Measurements from ENCODE around the gene CNTNAP5.

The CNTNAP5 gene

DNA sequence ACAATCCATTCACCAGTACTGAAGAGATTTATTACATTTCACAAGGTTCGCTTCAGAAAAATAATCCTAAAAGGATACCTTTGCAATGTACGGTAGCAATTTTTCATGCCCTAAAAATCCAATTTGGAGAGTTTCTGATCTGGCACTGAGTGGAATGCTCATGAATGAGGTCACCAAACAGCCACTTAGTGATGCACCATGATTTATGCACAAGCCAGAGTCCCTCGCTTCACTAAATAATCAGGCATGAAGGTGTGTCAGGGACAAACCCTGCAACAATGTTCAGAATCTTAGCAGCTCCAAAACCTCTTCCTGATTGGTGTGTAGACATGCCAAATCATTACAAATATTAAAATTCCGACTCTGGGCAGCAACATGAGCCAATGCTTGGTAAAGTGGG is 221.1 kb downstream of the CNTNAP5 start:
- no peaks in the 10 kb centered on the region for H3K27me3 Mint-ChIP-seq (ENCODE audit: low read depth)
- no peaks in the 10 kb centered on the region for H3K36me3 Mint-ChIP-seq (ENCODE audit: low read depth)
- no peaks in the 10 kb centered on the region for H3K9me3 Mint-ChIP-seq
- no peaks in the 10 kb centered on the region for H3K4me1 Mint-ChIP-seq (ENCODE audit: low read depth)
- no peak overlapping the region for H3K27ac Mint-ChIP-seq
- H3K4me3 Mint-ChIP-seq, result no peak overlapping the region

DNA sequence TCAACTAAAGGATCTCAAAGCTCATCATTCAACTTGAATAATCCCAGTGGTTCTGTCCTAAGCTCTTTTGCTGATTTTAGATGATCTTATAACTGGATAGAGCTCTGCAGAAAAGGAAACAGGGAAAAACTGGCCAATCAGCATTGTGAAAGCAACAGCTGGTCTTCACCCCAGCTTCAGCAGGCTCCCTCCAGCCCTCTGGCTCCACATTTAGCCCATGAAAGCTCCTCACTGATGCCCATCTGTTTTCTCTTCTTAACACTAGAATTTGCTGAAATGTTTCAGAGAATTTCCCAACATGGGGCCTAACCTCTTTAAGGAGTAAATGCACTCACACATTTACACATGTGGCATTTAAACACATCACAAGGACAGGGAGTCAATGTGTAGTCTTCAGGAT is 223.3 kb downstream of the CNTNAP5 start:
- no peak overlapping the region for H3K27ac Mint-ChIP-seq
- H3K36me3 Mint-ChIP-seq (ENCODE audit: low read depth), result no peaks in the 10 kb centered on the region
- no peaks in the 10 kb centered on the region for H3K27me3 Mint-ChIP-seq (ENCODE audit: low read depth)
- H3K4me1 Mint-ChIP-seq (ENCODE audit: low read depth), result no peaks in the 10 kb centered on the region
- H3K4me3 Mint-ChIP-seq, result no peak overlapping the region
- H3K9me3 Mint-ChIP-seq, result no peaks in the 10 kb centered on the region

DNA sequence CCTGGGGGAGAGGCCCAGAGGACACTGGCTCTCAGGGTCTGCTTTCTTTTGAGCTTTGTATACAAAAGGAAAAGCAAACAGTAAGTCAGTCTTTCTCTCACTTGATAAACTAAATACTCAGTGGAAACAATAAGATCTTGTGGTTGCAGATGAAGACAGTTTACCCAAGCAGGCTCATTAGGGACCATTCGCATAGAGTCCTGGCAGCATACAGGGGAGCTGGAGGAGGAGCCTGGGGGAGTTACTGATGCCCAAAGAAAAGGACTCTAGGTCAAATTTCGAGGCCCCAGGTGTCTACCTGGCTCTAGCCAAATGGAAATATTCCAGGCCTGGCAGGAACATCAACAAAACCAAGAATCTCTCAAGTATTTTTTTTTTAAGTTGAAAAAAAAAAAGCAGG is 225.3 kb downstream of the CNTNAP5 start:
- Mint-ChIP-seq H3K36me3 (ENCODE audit: low read depth) (no peaks in the 10 kb centered on the region), H3K4me3 (no peak overlapping the region), H3K4me1 (ENCODE audit: low read depth) (no peaks in the 10 kb centered on the region), H3K9me3 (peaks cover 3% of the 10 kb centered on the region), H3K27ac (no peak overlapping the region), H3K27me3 (ENCODE audit: low read depth) (no peaks in the 10 kb centered on the region)

DNA sequence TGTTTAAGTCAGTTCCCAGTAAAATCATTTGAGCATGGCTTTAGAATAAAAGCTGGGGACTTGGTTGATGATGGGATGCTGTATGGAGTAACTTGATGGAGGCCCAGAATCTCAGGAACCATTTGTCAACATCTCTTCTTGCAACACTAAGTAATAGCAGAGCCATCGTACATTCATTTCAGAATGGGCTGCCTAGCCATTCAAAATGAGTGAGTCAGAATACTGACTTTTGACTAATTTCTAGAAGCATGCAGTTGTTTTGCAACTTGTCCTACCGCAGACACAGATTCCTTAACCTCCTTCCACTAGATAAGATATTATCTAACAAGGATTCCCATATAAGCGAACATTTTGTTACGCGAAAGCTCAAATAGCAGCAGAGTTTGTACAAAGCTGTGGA is 229.5 kb downstream of the CNTNAP5 start:
- H3K9me3 Mint-ChIP-seq, result peaks cover 3% of the 10 kb centered on the region
- no peaks in the 10 kb centered on the region for H3K36me3 Mint-ChIP-seq (ENCODE audit: low read depth)
- H3K27me3 Mint-ChIP-seq (ENCODE audit: low read depth), result no peaks in the 10 kb centered on the region

DNA sequence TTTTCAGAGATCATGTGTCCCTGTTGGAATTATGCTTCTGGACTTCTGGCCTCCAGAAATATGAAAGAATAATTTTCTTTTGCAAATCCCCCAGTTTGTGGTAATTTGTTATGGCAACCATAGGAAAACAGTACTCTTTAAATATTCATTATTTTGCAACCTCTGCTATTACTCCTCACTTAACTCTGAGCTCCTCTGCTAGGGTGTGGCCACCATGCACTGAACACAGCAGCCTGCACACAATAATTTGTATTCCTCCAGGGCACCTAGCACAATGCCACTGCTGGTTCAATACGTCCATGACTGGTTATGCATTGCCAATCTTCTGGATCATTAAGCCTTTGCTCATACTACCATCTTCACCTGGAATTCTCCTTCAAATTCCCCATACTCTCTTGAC is 232.0 kb downstream of the CNTNAP5 start:
- no peaks in the 10 kb centered on the region for H3K4me1 Mint-ChIP-seq (ENCODE audit: low read depth)
- H3K36me3 Mint-ChIP-seq (ENCODE audit: low read depth), result no peaks in the 10 kb centered on the region
- no peaks in the 10 kb centered on the region for H3K27me3 Mint-ChIP-seq (ENCODE audit: low read depth)
- no peak overlapping the region for H3K27ac Mint-ChIP-seq
- no peak overlapping the region for H3K4me3 Mint-ChIP-seq
- H3K9me3 Mint-ChIP-seq, result peaks cover 3% of the 10 kb centered on the region

More for the DNA sequence above, 229.5 kb downstream of the CNTNAP5 start:
- Mint-ChIP-seq H3K27ac (no peak overlapping the region), H3K4me3 (no peak overlapping the region), H3K4me1 (ENCODE audit: low read depth) (no peaks in the 10 kb centered on the region)

DNA sequence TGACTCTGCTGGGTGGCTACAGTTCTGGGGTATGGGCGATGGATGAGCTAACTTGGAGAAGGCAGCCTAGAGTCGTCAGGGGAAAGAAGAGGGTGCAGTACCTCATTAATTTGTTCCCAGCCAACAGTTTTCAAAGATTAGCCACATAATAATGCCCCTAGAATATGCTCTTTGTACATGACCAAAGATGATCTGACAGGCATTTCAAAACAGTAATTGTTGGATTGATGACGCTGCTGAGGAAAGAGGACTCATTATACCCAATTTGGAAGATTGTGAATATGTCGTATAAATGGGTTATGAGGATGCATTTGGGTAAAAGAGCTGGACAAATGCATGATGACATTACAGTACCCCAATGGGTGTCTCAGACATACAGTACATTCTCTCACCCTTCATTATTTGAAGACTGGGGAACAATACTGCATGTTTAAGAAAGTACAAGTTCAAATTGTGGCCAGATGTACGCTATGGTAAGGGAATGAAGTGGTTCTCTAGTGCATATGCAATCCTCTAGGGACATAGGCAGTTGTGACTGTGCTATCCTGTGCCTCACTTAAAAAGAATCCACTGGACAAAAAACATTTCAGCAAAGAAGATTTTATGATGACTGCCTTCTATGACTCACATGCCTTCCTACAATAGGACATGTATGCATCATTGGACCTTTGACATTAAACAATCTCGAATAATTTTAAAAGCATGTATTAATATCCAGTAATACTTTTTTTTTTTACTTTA is 233.2 kb downstream of the CNTNAP5 start:
- no peaks in the 10 kb centered on the region for H3K36me3 Mint-ChIP-seq (ENCODE audit: low read depth)
- peaks cover 3% of the 10 kb centered on the region for H3K9me3 Mint-ChIP-seq
- H3K4me1 Mint-ChIP-seq (ENCODE audit: low read depth), result no peaks in the 10 kb centered on the region
- H3K4me3 Mint-ChIP-seq, result no peak overlapping the region
- H3K27me3 Mint-ChIP-seq (ENCODE audit: low read depth), result no peaks in the 10 kb centered on the region
- no peak overlapping the region for H3K27ac Mint-ChIP-seq

DNA sequence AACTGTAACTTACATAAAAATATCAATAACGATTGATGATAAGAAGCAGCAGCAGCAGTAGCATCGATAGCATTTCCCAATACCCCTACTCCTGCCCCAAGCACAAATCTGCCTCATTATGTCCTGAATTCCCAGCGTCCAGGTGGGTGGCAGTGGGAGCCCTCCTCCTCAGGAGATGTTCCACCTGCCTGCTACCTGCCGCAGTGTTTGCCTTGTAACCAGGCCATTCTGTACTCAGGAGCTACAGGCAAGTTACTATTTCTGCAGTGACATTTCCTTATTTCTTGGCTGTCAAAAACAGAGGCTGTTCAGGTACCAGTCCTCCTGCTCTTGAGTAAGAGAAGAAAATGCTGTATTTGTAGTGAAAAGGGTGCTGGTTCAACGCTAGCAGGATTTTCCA is 236.4 kb downstream of the CNTNAP5 start:
- H3K4me1 Mint-ChIP-seq (ENCODE audit: low read depth), result no peaks in the 10 kb centered on the region
- H3K9me3 Mint-ChIP-seq, result peaks cover 3% of the 10 kb centered on the region
- H3K27me3 Mint-ChIP-seq (ENCODE audit: low read depth), result no peaks in the 10 kb centered on the region
- no peak overlapping the region for H3K27ac Mint-ChIP-seq
- H3K36me3 Mint-ChIP-seq (ENCODE audit: low read depth), result no peaks in the 10 kb centered on the region
- H3K4me3 Mint-ChIP-seq, result no peak overlapping the region

DNA sequence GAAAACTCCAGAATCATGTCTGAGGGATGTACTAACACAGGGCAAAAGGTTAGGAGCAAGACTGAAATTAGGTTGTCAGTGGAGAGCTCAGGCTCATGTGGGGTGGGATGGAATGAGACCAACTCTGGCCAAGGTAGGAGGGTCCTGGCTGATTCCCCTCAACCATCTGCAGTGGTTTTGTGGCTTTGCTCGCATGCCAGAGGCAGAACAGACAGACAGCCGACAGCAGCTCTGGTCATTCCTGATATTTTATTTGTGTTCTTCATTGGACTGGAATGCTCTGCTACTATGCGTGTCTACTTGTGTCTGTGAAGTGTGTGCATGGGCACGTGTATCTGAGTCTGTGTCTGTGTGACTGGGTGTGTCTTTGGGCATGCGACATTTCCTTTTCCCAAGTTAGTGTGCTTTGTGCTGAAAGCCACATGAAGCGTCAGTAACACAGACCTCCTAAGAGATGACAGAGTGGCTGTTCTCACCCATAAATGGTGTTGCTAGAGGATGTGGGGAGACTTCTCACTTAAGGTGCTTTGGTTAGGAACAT is 239.5 kb downstream of the CNTNAP5 start:
- no peak overlapping the region for H3K27ac Mint-ChIP-seq
- peaks cover 3% of the 10 kb centered on the region for H3K9me3 Mint-ChIP-seq
- no peak overlapping the region for H3K4me3 Mint-ChIP-seq
- no peaks in the 10 kb centered on the region for H3K27me3 Mint-ChIP-seq (ENCODE audit: low read depth)
- no peaks in the 10 kb centered on the region for H3K36me3 Mint-ChIP-seq (ENCODE audit: low read depth)
- no peaks in the 10 kb centered on the region for H3K4me1 Mint-ChIP-seq (ENCODE audit: low read depth)

DNA sequence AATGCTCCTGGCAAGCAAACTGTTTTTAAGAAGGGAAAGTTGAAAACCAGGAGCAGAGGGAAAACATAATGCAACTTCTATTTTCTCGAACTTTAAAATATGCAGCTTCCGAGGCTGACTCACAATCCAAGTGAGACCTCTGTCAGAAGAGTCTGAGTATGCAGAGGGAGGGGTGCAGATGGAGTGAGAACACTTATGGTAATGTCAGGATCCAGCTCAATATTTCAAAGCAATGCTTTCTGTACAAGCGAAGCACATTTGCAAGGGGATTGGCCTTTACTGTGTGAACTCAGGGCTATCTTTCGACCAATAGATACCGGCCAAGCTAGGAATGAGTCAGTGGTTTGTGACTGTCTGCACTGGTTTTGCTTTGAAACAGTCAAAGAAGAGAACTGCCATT is 242.7 kb downstream of the CNTNAP5 start:
- Mint-ChIP-seq H3K4me1 (ENCODE audit: low read depth) (no peaks in the 10 kb centered on the region), H3K4me3 (no peak overlapping the region), H3K27ac (no peak overlapping the region), H3K9me3 (peaks cover 3% of the 10 kb centered on the region), H3K36me3 (ENCODE audit: low read depth) (no peaks in the 10 kb centered on the region), H3K27me3 (ENCODE audit: low read depth) (no peaks in the 10 kb centered on the region)

DNA sequence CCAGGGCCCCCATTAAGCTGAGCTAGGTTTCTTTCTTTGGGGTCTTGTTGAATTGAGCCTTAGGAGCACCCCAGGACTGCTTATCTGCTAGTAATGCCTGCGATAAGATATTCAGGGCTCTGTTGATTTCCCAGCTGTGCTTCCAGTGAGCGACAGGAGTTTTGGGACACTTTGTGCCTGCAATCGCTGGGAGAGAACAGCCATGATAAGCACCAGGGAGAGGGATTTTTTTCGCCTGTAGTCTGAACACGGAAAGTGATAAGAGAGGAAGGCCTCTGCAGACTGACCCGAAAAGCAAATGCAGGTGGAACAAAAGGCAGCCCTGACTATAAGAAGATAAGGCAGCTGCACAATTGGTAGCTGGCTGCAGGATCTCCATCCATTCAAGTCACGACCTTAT is 244.3 kb downstream of the CNTNAP5 start:
- Mint-ChIP-seq H3K27ac (no peak overlapping the region), H3K27me3 (ENCODE audit: low read depth) (no peaks in the 10 kb centered on the region), H3K36me3 (ENCODE audit: low read depth) (no peaks in the 10 kb centered on the region), H3K4me3 (no peak overlapping the region), H3K9me3 (peaks cover 3% of the 10 kb centered on the region), H3K4me1 (ENCODE audit: low read depth) (no peaks in the 10 kb centered on the region)

DNA sequence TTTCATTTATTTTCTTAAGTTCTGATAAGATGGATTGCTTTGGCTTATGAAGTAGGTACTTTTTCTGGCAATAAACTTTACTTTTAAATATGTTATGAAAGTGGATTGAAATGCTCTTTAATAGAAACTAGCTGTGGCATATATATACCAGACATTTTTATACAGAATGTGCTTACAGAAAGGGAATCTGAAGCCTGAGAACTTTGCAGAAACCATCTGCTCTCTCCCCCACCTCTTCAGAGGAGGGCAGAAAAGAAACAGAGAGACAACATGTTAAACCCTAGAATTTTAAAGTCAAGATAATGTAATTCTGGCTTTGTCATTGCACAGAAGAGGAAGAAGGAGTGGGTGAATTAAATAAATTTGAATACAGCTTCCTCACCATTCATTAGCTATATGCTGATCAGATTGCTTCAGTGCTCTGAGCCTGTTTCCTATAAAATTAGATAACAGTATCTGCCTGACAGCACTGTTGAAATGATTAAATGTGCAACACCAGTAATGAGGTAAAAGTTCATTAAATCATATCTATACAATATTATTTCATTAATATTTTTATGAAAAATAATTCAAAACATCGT is 247.3 kb downstream of the CNTNAP5 start:
- Mint-ChIP-seq H3K4me3 (no peak overlapping the region), H3K27ac (no peak overlapping the region)

DNA sequence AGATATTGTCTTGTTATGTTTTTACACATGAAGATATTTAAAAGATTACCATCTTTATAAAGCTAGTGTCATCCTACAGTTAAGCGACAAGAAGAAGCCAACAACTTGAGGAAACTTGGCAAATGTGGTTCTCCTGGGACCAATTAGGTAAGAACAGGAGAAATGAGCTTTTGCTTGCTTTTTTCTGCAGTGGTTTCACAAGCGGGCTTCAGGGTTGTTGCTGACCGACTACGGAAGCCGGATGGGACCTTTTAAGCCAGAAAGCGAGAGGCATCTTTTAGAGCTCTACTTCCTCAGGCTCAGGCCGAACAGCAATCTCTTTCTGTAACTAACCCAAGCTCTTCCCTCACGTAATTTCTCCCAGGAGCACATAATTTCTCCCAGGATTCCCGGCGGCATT is 256.5 kb downstream of the CNTNAP5 start:
- no peaks in the 10 kb centered on the region for H3K36me3 Mint-ChIP-seq (ENCODE audit: low read depth)
- H3K27ac Mint-ChIP-seq, result no peak overlapping the region
- H3K4me3 Mint-ChIP-seq, result no peak overlapping the region
- H3K27me3 Mint-ChIP-seq (ENCODE audit: low read depth), result no peaks in the 10 kb centered on the region
- H3K4me1 Mint-ChIP-seq (ENCODE audit: low read depth), result no peaks in the 10 kb centered on the region
- H3K9me3 Mint-ChIP-seq, result no peaks in the 10 kb centered on the region

More for the DNA sequence above, 247.3 kb downstream of the CNTNAP5 start:
- no peaks in the 10 kb centered on the region for H3K27me3 Mint-ChIP-seq (ENCODE audit: low read depth)
- H3K4me1 Mint-ChIP-seq (ENCODE audit: low read depth), result no peaks in the 10 kb centered on the region
- no peaks in the 10 kb centered on the region for H3K9me3 Mint-ChIP-seq
- H3K36me3 Mint-ChIP-seq (ENCODE audit: low read depth), result no peaks in the 10 kb centered on the region

DNA sequence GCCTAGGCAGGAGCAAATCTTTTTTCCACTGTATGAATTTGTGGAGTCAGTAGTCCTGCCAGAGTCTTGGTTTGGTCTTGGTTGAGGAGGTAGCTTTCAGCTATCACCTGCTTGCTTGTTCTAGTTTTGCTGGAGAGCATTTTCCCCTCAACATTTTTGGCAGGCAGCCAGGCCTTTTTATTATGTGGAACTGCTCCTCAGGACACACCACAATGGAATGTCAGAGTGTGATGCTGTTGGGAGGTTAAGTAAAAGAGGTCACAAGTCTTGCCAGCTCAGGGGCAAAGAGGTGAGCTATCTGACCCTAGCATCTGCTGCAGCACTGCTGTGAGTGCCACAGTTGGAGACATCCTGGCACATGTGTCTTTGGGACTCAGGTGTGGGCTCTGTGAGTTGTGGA is 258.0 kb downstream of the CNTNAP5 start:
- no peaks in the 10 kb centered on the region for H3K27me3 Mint-ChIP-seq (ENCODE audit: low read depth)
- no peaks in the 10 kb centered on the region for H3K4me1 Mint-ChIP-seq (ENCODE audit: low read depth)
- H3K36me3 Mint-ChIP-seq (ENCODE audit: low read depth), result no peaks in the 10 kb centered on the region
- no peak overlapping the region for H3K27ac Mint-ChIP-seq
- H3K4me3 Mint-ChIP-seq, result no peak overlapping the region
- H3K9me3 Mint-ChIP-seq, result no peaks in the 10 kb centered on the region

DNA sequence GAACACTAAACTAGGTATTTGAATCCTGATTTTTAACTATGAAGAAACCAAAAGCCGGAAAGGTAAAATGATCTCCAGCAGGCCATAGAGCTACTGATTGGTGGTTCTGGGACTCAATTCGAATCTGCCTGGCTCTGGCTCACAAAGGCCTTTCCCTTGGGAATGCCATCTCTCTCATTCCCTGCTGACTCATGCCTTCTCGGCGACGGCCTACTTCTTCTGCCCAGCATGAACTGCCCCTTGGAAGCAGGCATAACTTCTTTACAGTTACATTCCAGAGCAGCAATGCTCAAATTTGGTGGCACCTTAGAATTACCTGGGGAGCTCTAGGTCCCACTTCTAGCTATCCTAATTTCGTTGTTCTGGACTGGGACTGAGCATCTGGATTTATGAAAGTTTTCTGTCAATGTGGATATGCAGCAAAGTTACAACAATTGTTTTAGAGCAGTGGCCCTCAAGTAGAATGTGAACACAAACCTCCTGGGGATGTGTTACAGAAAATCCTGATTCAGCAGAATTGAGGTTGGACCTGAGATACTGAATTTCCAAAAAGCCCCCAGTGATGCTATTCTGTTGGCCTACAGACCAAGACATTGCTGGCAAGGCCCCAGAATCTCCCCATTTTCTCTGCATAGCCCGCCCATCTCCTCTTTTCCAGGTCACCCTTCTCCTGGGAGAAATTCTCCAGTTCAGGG is 261.1 kb downstream of the CNTNAP5 start:
- Mint-ChIP-seq H3K27ac (no peak overlapping the region), H3K9me3 (no peaks in the 10 kb centered on the region), H3K4me3 (no peak overlapping the region), H3K4me1 (ENCODE audit: low read depth) (no peaks in the 10 kb centered on the region), H3K36me3 (ENCODE audit: low read depth) (no peaks in the 10 kb centered on the region), H3K27me3 (ENCODE audit: low read depth) (no peaks in the 10 kb centered on the region)

DNA sequence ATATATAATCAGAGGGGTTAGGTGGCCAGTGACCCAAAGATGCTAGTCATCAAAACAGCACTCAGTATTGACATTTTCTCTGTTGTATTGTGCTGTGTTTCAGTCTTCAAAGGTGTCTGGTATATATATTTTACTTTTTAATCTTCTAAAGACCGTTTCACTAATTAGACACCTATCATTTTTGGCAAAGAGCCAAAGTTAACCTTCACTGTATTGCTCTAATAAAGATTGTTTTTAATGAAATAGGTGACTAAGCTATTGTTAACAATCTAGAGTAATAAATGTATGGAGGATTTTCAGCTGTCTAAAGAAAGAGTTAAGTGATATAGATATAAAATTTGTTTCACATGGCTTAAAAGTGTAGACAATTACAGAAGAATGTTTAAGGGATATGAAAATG is 264.0 kb downstream of the CNTNAP5 start:
- Mint-ChIP-seq H3K4me1 (ENCODE audit: low read depth) (no peaks in the 10 kb centered on the region), H3K27me3 (ENCODE audit: low read depth) (no peaks in the 10 kb centered on the region), H3K27ac (no peak overlapping the region), H3K36me3 (ENCODE audit: low read depth) (no peaks in the 10 kb centered on the region), H3K9me3 (no peaks in the 10 kb centered on the region), H3K4me3 (no peak overlapping the region)
